Fibroblast of pulmonary artery (primary cell): ENCODE results near the gene ITGB7.

ENCODE experiments used
- DNase-seq: peaks from one replicate; pipeline ENCODE4 v3.0.0-alpha.2; 2010; ENCODE audit warnings: low read depth
- H3K4me3 ChIP-seq: replicated peaks from 2 replicates; pipeline ENCODE4 v1.5.1; 2011; ENCODE audit warnings: low read depth, mild to moderate bottlenecking, control low read depth, low read length, moderate library complexity
- TF ChIP-seq, protein P1 (sequence below): IDR thresholded peaks from 2 replicates; pipeline ENCODE4 v1.5.1; 2011; ENCODE audit warnings: mild to moderate bottlenecking, control low read depth, low read length, inconsistent platforms; ENCODE audit errors: missing control alignments

ITGB7 gene

DNA sequence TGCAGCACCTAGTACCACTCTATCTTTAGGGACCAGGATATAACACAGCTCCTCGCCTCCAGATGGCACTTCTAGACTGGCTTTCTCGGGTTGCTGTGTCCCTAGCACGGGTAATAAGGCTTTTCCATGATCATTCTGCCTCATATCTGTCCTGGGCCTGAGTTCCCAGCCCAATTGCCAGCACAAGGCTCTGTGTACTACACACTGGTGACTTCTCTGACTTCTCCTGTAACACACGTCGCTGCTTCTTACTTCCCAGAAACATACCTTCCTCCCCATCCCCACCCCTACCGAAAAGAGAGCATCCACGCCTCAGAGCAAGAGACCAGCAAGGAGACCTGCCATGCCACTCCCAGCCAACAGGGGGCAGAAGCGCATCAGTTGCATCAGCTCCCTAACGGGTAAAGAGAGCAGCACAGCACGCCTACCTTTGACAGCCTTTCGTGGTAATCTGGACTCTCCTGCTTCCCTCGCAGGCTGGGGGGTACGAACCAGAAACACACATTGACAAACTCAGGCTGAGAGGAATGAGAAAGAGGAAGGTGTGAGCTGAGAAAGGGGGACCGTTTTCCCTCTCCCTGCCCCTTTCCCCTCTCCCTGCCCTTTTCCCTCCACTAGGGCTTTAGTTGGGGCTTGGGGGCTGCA, 47.7 kb downstream of the ITGB7 start:
- peak; percentile 83 for DNase-seq
- TF ChIP-seq, protein P1, sequence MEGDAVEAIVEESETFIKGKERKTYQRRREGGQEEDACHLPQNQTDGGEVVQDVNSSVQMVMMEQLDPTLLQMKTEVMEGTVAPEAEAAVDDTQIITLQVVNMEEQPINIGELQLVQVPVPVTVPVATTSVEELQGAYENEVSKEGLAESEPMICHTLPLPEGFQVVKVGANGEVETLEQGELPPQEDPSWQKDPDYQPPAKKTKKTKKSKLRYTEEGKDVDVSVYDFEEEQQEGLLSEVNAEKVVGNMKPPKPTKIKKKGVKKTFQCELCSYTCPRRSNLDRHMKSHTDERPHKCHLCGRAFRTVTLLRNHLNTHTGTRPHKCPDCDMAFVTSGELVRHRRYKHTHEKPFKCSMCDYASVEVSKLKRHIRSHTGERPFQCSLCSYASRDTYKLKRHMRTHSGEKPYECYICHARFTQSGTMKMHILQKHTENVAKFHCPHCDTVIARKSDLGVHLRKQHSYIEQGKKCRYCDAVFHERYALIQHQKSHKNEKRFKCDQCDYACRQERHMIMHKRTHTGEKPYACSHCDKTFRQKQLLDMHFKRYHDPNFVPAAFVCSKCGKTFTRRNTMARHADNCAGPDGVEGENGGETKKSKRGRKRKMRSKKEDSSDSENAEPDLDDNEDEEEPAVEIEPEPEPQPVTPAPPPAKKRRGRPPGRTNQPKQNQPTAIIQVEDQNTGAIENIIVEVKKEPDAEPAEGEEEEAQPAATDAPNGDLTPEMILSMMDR: no peak
- no peak overlapping the region for H3K4me3 ChIP-seq

DNA sequence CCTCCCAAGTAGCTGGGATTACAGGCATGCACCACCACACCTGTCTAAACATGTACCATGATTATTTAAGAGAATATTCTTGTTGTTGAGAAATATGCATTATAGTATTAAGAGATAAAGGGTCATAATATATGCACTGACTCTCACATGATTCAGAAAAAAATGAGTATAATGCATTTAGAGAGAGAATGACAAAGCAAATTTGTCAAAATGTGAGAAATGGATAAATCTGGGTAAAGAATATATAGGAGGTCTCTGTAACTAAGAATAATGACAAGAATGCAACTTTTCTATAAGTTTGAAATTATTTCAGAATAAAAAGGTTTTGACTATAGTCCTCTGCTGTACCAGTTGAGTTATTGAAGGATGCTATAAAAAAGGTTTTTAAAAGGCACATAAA, 54.7 kb downstream of the ITGB7 start:
- no peak overlapping the region for H3K4me3 ChIP-seq
- no peak for DNase-seq
- TF ChIP-seq, protein P1: no peak

DNA sequence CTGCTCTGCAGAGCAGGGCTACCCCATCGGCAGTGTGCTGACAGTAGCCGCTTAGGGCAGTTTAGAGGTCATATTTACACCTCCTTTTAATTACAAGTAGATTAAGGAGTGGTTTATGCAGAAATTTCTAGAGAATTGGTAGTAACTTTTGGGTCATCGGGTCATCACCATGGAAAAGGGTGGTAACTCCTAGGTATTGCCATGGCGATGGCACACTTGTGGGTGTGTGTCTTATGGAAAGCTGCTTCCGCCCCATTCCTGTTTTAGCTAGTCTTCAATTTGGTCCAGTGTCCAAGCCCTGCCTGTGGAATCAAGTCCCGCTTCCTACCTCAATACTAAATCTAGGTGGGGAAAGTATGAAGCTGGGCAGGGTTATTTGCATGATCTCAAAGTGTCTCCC, 56.0 kb downstream of the ITGB7 start:
- TF ChIP-seq, protein P1: no peak
- DNase-seq: no peak
- H3K4me3 ChIP-seq: no peak overlapping the region

DNA sequence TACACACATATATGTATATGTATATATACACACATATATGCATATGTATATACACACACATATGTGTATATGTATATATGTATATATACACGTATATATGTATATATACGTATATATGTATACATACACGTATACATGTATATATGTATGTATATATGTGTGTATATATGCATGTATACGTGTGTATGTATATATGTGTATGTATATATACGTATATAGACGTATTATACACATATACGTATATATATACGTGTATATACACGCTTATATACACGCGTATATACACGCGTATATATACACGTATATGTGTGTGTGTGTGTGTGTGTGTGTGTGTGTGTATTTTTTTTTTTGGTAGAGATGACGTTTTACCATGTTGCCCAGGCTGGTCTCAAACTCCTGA, 59.4 kb downstream of the ITGB7 start:
- DNase-seq: no peak
- no peak overlapping the region for H3K4me3 ChIP-seq
- TF ChIP-seq, protein P1: no peak

DNA sequence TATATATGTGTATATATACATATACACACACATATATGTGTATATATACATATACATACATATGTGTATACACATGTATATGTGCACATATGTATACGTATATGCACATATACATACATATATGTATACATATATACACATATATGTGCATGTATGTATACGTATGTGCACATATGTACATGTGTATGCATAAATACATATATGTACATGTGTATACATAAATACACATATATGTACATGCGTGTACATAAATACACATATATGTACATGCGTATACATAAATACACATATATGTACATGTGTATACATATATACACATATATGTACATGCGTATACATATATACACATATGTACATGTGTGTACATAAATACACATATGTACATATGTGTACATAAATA, 59.9 kb downstream of the ITGB7 start:
- TF ChIP-seq, protein P1: no peak
- no peak for DNase-seq
- no peak overlapping the region for H3K4me3 ChIP-seq

DNA sequence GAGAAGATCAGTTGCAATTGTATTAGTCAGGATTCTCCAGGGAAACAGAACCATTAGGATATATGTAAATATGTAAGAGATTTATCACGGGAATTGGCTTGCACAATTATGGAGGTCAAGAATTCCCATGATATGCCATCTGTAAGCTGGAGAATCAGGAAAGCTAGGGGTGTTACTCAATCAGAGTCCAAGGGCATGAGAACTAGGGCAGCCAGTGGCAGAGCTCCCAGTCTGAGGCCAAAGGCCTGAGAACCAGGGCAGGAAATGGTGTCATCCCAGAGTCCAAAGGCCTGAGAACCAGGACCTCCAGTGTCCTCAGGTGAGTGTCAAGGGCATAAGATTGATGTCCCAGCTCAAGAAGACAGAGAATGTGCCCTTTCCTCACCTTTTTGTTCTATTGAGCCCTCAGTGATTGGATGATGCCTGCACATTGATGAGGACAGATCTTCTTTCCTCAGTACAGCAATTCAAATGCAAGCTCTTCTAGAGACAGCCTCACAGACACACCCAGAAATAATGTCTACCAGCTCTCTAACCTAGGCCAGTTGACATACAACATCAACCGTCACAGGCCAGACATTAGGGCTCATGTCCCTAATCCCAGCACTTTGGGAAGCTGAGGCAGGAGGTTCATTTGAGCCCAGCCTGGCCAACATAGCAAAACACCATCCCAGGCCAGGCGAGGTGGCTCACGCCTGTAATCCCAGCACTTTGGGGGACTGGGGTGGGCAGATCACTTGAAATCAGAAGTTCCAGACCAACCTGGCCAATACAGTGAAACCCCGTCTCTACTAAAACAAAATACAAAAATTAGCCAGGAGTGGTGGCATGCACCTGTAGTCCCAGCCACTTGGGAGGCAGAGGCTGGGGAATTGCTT, 61.4 kb downstream of the ITGB7 start:
- DNase-seq: peak; percentile 56
- TF ChIP-seq, protein P1: no peak
- no peak overlapping the region for H3K4me3 ChIP-seq

DNA sequence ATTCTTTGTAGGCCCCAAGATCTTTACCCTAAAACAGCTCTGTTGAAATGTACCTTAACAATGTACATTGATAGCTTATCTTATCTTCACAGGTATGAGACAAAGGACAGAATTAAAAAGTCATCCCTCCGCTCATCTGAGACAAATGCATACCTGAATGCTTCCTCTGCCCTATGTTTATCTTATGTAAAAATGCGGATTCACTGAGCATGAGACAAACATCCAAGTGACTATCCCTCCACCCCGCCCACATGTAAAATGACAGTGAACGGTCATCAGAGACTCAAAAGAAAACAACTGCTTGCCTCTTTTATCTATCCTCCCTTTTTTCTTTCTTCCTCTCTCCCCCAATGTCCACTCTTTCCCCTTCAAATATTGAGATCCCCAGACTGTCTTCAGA, 63.7 kb downstream of the ITGB7 start:
- no peak overlapping the region for H3K4me3 ChIP-seq
- TF ChIP-seq, protein P1: no peak
- no peak for DNase-seq
